GM21529 (cell line): ENCODE results near the gene FKBP2.

Experiments
- ATAC-seq: cut with Tn5 transposase; IDR thresholded peaks from one replicate; pipeline ENCODE4 v1.9.1; 2021; ENCODE audit not compliant: unreplicated experiment

Gene FKBP2

GRCh38 chr11:64263021-64263946 is 22.4 kb downstream of the FKBP2 start:
- ATAC-seq, result no peak

DNA sequence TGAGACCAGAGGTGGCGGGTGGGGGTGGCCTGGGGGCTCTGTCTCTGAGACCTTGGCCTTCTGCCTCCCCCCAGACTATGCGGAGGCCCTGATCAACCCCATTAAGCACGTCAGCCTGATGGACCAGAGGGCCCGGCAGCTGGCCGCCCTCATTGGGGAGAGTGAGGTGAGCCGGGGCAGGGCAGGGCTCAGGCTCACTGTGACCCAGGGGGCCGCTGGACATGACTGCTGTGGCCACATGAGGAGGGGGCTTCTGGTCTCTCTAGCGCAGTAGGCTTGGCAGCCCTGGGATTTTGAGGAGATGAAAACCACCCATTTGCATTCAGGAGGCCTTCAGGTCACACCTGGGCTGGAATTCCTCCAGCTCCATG is 23.0 kb downstream of the FKBP2 start:
- ATAC-seq, result no peak

DNA sequence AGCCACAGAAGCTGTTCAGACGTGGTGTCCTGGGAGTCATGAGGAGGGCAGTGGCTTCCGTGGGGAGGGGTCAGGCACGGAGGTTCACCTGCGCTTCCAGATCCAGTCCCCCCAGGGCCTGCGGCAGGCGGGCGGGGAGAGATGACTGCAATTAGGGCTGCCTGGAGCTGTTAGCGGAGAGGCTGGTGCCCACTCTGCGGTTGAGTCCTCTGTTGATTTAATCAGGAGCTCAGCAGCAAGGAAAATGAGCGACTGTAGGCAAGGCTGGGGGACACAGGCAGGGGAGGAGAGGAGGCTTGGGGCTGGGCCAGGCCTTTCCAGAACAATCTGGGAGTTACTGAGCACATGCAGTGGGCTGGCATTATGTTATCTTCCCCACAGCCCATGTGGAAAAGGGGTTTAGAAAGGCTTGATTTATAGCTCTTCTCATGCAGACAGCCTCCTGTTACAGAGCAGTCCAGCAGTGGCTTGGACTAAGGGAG is 23.5 kb downstream of the FKBP2 start:
- no peak for ATAC-seq

- no peak for ATAC-seq
Measured at GRCh38 chr11:64265176-64266160, 24.6 kb downstream of the FKBP2 start.

DNA sequence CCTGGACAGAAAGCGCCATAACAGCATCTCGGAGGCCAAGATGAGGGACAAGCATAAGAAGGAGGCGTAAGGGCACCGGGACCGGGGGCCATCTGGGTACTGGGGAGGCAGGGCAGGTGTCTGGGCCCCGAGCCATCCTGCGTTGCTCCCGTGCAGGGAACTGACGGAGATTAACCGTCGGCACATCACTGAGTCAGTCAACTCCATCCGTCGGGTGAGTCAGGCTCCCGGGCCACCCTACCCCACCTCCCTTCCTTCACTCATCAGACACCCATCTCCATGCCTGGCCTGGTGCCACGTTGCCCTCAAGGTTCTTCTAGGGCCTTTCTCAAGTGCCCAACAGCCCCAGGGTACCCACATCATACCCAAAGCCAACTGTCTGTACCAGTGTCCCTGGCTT is 25.4 kb downstream of the FKBP2 start:
- ATAC-seq, result no peak

GRCh38 chr11:64267207-64267945 is 26.5 kb downstream of the FKBP2 start:
- no peak for ATAC-seq

DNA sequence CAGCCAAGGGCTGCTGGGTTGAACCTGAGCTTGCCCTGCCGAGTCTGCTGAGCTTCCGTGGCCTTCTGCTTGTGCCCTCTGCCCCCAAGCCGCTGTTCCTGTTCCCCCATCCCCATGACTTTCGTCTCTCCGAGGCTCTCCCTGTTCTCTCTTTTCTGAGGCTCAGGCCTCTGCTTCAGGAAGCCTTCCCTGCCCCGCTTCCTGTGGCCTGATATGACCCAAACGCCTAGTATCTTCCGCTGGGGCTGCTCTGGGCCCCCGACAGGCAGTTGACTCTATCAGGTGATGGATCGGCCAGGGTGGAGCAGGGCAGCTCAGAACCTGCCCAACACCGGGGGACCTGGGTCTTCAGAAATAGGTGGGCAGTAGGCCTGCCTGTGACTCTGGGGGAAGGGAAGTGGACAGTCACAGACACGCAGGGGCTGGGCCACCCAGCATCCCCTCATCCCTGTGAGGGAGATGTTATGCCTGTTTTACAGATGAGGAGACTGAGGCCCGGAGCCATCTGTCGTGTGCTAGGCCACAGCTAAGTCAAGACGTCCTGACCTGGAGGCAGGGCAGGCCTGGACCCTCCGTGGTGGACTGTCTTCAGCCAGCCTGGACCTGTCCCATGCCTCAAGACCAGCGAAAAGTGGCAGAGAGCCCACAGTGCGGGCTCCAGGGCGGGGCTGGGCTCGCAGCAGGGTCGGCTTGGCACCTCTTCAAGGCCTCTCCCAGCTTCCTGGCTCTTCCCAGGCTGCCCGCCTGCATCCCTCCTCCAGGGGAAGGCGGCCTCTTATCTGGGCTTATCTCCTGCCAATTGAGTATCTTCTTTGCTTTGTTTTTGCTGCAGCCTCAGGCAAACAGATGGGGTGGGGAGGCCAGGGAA is 27.4 kb downstream of the FKBP2 start:
- ATAC-seq, result no peak

DNA sequence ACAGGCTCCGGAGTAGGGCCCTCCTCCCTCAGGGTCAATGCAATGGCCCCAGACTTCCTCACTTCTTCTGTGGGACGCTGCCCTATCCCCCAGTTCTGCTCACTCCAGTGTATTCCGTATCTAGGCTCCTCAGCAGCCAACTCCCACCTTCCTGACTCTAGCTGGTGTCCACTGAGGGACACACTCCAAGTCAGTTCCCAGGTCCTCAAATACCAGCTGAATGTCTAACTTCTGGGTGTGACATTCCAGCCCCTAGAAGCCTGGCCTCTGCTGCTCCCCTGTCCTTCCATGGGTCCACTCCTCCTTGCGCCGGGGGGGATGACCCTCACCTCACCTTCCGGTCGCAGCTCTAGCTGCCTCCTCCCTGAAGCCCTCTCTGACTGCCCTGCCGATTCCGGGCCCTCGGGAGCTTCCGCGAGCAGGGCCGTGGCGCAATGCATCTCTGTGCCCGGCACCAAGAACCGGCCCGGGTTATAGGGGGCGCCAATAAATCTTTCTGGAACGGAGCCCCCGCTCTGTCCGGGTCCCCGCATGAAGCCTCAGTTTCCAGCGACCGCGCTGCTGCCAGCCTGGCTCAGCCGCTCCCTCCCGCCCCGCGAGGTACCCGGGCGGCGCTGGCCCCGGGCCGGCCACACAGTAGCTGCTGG is 28.1 kb downstream of the FKBP2 start:
- ATAC-seq, result peak; percentile 25

GRCh38 chr11:64269540-64270220 is 28.8 kb downstream of the FKBP2 start:
- ATAC-seq, result peak; percentile 62

- no peak for ATAC-seq
Measured at GRCh38 chr11:64275031-64275800, 34.3 kb downstream of the FKBP2 start.

DNA sequence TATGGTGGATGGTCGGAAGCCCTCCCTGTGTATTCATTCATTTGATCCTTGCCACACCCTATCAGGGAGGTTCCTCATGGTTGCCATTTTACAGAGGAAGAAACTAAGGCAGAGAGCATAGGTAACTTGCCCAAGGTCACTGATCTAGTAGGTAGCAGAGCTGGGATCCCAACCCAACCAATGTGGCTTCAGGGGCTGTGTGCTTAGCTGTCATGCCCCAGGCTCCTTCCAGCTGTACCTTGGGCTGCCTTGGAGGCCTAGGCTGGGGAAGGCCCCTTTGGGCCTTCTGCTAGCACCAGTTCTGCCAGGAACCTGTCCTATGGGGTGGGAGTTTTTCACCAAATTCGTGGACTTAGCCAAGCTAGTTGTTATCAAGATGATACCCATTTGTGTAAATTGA is 34.9 kb downstream of the FKBP2 start:
- no peak for ATAC-seq

- ATAC-seq, result no peak
Measured at GRCh38 chr11:64276653-64277431, 35.9 kb downstream of the FKBP2 start.

DNA sequence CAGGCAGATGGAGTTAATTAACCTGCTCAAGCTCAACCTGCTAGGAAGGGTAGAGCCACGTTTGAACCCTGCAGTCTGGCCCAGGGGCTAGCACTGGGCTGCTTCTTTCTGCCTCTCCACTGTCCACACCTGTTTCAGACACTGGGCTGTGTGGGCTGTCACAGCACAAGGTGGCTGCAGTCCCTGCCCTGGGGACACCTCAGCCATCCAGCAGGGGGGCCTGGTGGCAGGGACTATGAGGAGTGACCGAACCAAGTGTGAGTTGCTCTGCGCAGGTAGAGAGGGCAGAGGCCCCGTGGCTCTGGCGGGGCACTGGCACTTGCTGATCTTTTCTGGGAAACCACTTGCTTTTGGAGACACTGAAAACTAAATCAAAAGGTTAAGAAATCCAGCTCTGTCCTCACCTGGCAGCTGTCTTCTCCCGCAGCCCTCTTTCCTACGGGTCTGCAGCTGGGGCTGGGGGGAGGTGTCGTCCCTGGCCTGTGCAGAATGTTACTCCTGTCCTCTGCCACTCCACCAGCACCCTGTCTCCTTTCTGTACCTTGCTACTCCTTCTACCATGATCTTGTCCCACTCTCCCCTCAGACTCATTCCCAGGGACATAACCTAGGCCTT is 37.8 kb downstream of the FKBP2 start:
- no peak for ATAC-seq

DNA sequence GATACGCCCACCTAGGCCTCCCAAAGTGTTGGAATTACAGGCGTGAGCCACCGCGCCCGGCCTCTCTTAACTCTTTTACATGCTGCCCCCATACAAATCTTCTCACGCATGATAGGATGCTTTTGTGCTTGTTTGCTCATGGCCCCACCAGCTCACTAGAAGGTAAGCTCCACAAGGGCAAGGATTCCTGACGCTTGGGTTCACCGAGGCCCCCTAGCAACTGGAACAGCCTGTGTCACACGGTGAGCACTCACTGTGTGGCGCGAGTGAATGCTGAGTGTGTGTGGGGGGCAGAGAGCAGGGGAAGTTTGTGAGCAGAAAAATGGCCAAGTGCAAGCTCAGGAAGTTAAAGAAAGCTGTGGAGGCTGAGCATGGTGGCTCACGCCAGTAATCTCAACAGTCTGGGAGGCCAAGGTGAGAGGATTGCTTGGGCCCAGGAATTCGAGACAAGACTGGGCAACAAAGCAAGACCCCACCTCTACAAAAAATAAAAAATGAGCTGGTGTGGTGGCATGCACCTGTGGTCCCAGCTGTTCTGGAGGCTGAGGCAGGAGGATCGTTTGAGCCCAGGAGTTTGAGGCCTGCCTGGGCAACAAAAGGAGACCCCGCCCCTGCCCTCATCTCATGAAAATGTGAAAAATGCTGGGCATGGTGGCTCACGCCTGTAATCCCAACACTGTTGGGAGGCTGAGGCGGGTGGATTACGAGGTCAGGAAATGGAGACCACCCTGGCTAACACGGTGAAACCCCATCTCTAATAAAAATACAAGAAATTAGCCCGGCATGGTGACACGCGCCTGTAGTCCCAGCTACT is 41.3 kb downstream of the FKBP2 start:
- no peak for ATAC-seq

DNA sequence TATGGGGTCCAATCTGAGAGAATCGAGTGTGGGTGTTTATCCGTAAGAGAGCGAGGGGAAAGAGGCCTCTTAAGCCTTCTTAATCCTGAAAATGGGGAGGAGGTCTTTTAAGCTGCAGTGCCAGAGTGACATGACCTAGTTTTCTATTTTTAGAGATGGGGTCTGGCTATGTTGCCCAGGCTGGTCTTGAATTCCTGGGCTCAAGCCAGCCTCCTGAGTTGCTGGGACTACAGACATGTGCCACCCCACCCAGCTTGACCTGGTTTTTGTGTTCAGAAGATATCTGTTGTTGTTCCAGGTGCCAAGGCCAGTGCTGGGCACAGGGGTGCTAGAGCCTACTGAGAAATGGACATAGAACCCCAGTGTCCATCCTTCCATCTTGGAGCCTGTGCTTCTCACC is 42.2 kb downstream of the FKBP2 start:
- no peak for ATAC-seq
